Mesendoderm (in vitro differentiated cells): ENCODE results near the gene SPECC1.
A peak's percentile ranks its signal among the peaks of the same experiment; 100 is the strongest.

ENCODE experiments used
- DNase-seq: peaks from one replicate; pipeline ENCODE4 v3.0.0; 2013
- H2AK5ac ChIP-seq: 2 replicates; pipeline ENCODE4 v1.6.1; 2013; ENCODE audit warnings: low read length, inconsistent platforms
- H2BK120ac ChIP-seq: 2 replicates; pipeline ENCODE4 v1.6.1; 2013; ENCODE audit warnings: low read depth, mild to moderate bottlenecking, low read length, moderate library complexity, mixed read lengths
- H2BK15ac ChIP-seq: replicated peaks from 2 replicates; pipeline ENCODE4 v1.6.1; 2013; ENCODE audit warnings: low read depth, mild to moderate bottlenecking, moderate library complexity
- H2BK5ac ChIP-seq: 2 replicates; pipeline ENCODE4 v1.6.1; 2013; ENCODE audit warnings: low read length, inconsistent platforms
- H3K18ac ChIP-seq: 2 replicates; pipeline ENCODE4 v1.6.1; 2013; ENCODE audit warnings: mild to moderate bottlenecking, low read length, mixed read lengths
- H3K23ac ChIP-seq: one replicate; pipeline ENCODE4 v1.6.1; 2013; ENCODE audit warnings: low read length
- H3K27ac ChIP-seq: 2 replicates; pipeline ENCODE4 v1.5.1; 2013; ENCODE audit warnings: low read depth, mild to moderate bottlenecking, inconsistent platforms, low read length, moderate library complexity
- H3K27me3 ChIP-seq: 2 replicates; pipeline ENCODE4 v1.6.1; 2013; ENCODE audit warnings: low read length, control low read depth, mild to moderate bottlenecking, inconsistent platforms; ENCODE audit not compliant: insufficient read depth, poor library complexity
- H3K36me3 ChIP-seq: 2 replicates; pipeline ENCODE4 v1.6.1; 2013; ENCODE audit warnings: low read length, inconsistent platforms; ENCODE audit not compliant: control insufficient read depth, insufficient read depth
- H3K4ac ChIP-seq: one replicate; pipeline ENCODE4 v1.6.1; 2013; ENCODE audit warnings: low read depth, mild to moderate bottlenecking, low read length, moderate library complexity
- H3K4me1 ChIP-seq: 2 replicates; pipeline ENCODE4 v1.6.1; 2013; ENCODE audit warnings: low read depth, low read length, inconsistent platforms; ENCODE audit not compliant: control insufficient read depth
- H3K4me2 ChIP-seq: 2 replicates; pipeline ENCODE4 v1.6.1; 2013; ENCODE audit warnings: low read length
- H3K4me3 ChIP-seq: 2 replicates; pipeline ENCODE4 v1.5.1; 2013; ENCODE audit warnings: mild to moderate bottlenecking, low read length
- H3K56ac ChIP-seq: one replicate; pipeline ENCODE4 v1.6.1; 2013; ENCODE audit warnings: low read length
- H3K79me1 ChIP-seq: 2 replicates; pipeline ENCODE4 v1.6.1; 2013; ENCODE audit warnings: low read length, inconsistent platforms
- H3K79me2 ChIP-seq: 2 replicates; pipeline ENCODE4 v1.6.1; 2013; ENCODE audit warnings: mild to moderate bottlenecking, low read length; ENCODE audit not compliant: control insufficient read depth, insufficient read depth
- H3K9ac ChIP-seq: 2 replicates; pipeline ENCODE4 v1.6.1; 2013; ENCODE audit warnings: low read length, inconsistent platforms
- H4K5ac ChIP-seq: one replicate; pipeline ENCODE4 v1.6.1; 2013; ENCODE audit warnings: low read length
- H4K8ac ChIP-seq: one replicate; pipeline ENCODE4 v1.6.1; 2013; ENCODE audit warnings: low read depth, mild to moderate bottlenecking, control low read depth, low read length, moderate library complexity
- WGBS: extraction: QIAGEN DNeasy Blood & Tissue Kit; methylation state at CpG from one replicate; pipeline ENCODE4 v1.1.7; 2013; ENCODE audit warnings: low lambda C conversion rate, missing lambda C conversion rate; ENCODE audit not compliant: insufficient coverage; ENCODE audit errors: extremely low coverage; 5-methylcytosine and 5-hydroxymethylcytosine counted together

SPECC1 gene

DNA sequence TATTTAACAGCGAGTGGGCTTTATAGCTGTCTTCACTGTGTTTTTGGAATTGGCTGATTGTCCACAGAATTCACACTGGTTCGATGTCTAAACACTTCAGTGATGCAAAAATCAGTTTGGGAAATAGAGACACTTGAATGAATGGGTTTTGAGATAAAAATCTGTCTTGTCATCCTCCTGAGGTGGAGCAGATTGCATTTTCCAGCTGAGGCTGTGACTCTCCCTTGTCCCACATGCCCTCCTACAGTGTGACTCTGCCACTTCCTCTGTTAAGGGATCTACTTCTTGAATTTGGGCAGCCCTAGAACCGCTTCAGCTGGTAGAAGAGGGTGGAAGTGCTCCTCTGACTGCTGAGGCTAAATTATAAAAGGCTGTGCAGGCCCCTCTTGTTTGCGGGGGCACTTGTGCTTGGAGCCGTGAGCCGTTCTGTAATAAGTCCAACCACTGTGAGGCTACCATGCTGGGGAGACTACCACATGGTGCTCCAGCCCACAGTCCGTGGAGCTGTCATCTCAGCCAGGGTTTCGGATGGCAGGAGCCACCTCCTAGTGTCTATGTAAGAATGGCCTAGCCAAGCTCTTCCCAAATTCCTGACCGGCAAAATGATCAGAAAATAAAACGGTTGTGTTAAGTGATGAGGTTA, 175.9 kb downstream of the SPECC1 start:
- Histone ChIP-seq H2BK5ac (no peak overlapping the region), H2BK120ac (no peak overlapping the region), H3K4me2 (no peak overlapping the region), H3K56ac (peak overlapping the region; percentile 15), H3K36me3 (no peaks in the 10 kb centered on the region), H3K79me2 (peaks cover 19% of the 10 kb centered on the region), H3K4me3 (no peak overlapping the region), H4K5ac (no peak overlapping the region), H2BK15ac (no peak overlapping the region), H3K4ac (no peak overlapping the region), H2AK5ac (no peak overlapping the region), H4K8ac (no peak overlapping the region), H3K18ac (peak overlapping the region; percentile 42), H3K4me1 (peaks cover 7% of the 10 kb centered on the region), H3K9ac (no peak overlapping the region), H3K27me3 (no peaks in the 10 kb centered on the region), H3K27ac (peak overlapping the region; percentile 42), H3K79me1 (peaks cover 9% of the 10 kb centered on the region), H3K23ac (no peak overlapping the region)
- DNase-seq, result peak; percentile 88
- no CpG with 5 or more reads among the region's 10 CpGs for WGBS

DNA sequence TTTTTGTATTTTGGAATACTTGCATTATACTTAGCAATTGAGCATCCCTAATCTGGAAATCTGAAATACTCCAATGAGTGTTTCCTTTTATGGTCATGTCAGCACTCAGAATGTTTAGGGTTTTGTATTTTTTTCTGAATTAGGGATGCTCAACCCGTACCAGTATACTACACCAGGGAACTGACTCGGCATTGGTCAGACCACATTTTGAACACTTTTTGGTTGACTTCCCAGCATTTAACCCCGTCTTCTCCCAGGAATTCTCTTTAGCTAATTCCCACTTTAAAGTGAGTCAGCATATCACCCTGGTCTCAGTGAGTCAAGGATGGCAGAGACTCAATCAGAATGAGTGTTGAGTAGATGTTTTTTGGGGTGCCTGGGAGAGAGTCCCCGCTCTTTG, 177.9 kb downstream of the SPECC1 start:
- Histone ChIP-seq H4K8ac (no peak overlapping the region), H3K23ac (no peak overlapping the region), H3K4ac (no peak overlapping the region), H3K4me1 (peaks cover 11% of the 10 kb centered on the region), H3K79me1 (peaks cover 13% of the 10 kb centered on the region), H2BK15ac (no peak overlapping the region), H2BK120ac (no peak overlapping the region), H3K4me3 (no peak overlapping the region), H4K5ac (no peak overlapping the region), H3K18ac (no peak overlapping the region), H3K27me3 (no peaks in the 10 kb centered on the region), H3K9ac (no peak overlapping the region), H3K4me2 (no peak overlapping the region), H3K56ac (no peak overlapping the region), H2BK5ac (no peak overlapping the region), H3K36me3 (no peaks in the 10 kb centered on the region), H2AK5ac (no peak overlapping the region), H3K79me2 (peaks cover 21% of the 10 kb centered on the region), H3K27ac (no peak overlapping the region)
- WGBS, result no CpG with 5 or more reads among the region's 4 CpGs
- DNase-seq, result no peak

GRCh38 chr17:20189302-20189701, 180.1 kb downstream of the SPECC1 start:
- no peak overlapping the region for H2BK5ac ChIP-seq
- no peak overlapping the region for H4K8ac ChIP-seq
- no peak overlapping the region for H3K23ac ChIP-seq
- H3K18ac ChIP-seq, result peak overlapping the region; percentile 7
- peak; percentile 71 for DNase-seq
- no CpG with 5 or more reads among the region's 5 CpGs for WGBS
- no peak overlapping the region for H3K4me2 ChIP-seq
- H4K5ac ChIP-seq, result no peak overlapping the region
- peaks cover 11% of the 10 kb centered on the region for H3K4me1 ChIP-seq
- H3K36me3 ChIP-seq, result no peaks in the 10 kb centered on the region
- H3K27me3 ChIP-seq, result no peaks in the 10 kb centered on the region
- H2BK15ac ChIP-seq, result no peak overlapping the region
- no peak overlapping the region for H2BK120ac ChIP-seq
- no peak overlapping the region for H3K9ac ChIP-seq
- H3K4me3 ChIP-seq, result no peak overlapping the region
- H2AK5ac ChIP-seq, result no peak overlapping the region
- peaks cover 13% of the 10 kb centered on the region for H3K79me1 ChIP-seq
- no peak overlapping the region for H3K4ac ChIP-seq
- H3K79me2 ChIP-seq, result peaks cover 20% of the 10 kb centered on the region
- H3K56ac ChIP-seq, result no peak overlapping the region
- H3K27ac ChIP-seq, result no peak overlapping the region

DNA sequence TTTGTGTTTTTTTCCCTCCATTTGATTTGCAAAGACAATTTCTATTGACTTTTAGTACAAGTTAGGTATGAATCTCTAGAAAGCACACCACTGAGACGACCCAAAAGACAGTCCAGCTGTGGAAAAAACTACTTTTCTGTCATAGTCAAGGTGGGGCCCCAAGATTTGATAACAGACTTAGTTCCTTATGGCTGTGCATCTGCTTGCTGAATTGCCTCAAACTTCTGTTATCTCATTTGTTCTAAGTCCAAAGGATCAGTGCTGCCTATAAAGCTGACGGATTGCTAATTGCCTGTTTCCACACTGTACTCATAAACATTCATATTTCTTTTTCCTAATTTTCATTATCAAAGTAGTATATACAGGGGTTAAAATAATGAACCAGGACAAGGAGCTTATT, 180.8 kb downstream of the SPECC1 start:
- Histone ChIP-seq H3K27ac (no peak overlapping the region), H2BK120ac (no peak overlapping the region), H3K4me2 (no peak overlapping the region), H3K9ac (no peak overlapping the region), H3K79me2 (peaks cover 20% of the 10 kb centered on the region), H3K4me1 (peaks cover 9% of the 10 kb centered on the region), H3K36me3 (no peaks in the 10 kb centered on the region), H4K5ac (no peak overlapping the region), H3K56ac (no peak overlapping the region), H3K79me1 (peaks cover 13% of the 10 kb centered on the region), H4K8ac (no peak overlapping the region), H2BK15ac (no peak overlapping the region), H3K4ac (no peak overlapping the region), H2BK5ac (no peak overlapping the region), H3K18ac (no peak overlapping the region), H2AK5ac (no peak overlapping the region), H3K4me3 (no peak overlapping the region), H3K27me3 (no peaks in the 10 kb centered on the region), H3K23ac (no peak overlapping the region)
- no CpG with 5 or more reads among the region's 2 CpGs for WGBS
- no peak for DNase-seq

GRCh38 chr17:20190605-20191004, 181.4 kb downstream of the SPECC1 start:
- H3K79me2 ChIP-seq, result peaks cover 16% of the 10 kb centered on the region
- H2BK120ac ChIP-seq, result no peak overlapping the region

GRCh38 chr17:20191056-20191455, 181.9 kb downstream of the SPECC1 start:
- WGBS, result no CpG with 5 or more reads among the region's 3 CpGs
- no peak for DNase-seq

More at GRCh38 chr17:20190605-20191004, 181.4 kb downstream of the SPECC1 start:
- Histone ChIP-seq H3K9ac (no peak overlapping the region), H3K4ac (no peak overlapping the region), H3K27ac (no peak overlapping the region), H2BK5ac (no peak overlapping the region), H3K23ac (no peak overlapping the region), H3K27me3 (no peaks in the 10 kb centered on the region), H2BK15ac (no peak overlapping the region), H3K18ac (no peak overlapping the region), H3K79me1 (peaks cover 13% of the 10 kb centered on the region), H3K56ac (no peak overlapping the region), H3K4me3 (no peak overlapping the region), H3K36me3 (no peaks in the 10 kb centered on the region), H3K4me2 (no peak overlapping the region), H4K8ac (no peak overlapping the region), H3K4me1 (peaks cover 6% of the 10 kb centered on the region), H4K5ac (no peak overlapping the region), H2AK5ac (no peak overlapping the region)
- no CpG with 5 or more reads among the region's 3 CpGs for WGBS
- DNase-seq, result no peak

More at GRCh38 chr17:20191056-20191455, 181.9 kb downstream of the SPECC1 start:
- Histone ChIP-seq H2BK5ac (no peak overlapping the region), H3K36me3 (no peaks in the 10 kb centered on the region), H2BK15ac (no peak overlapping the region), H4K8ac (no peak overlapping the region), H4K5ac (no peak overlapping the region), H3K18ac (no peak overlapping the region), H3K27me3 (no peaks in the 10 kb centered on the region), H3K79me1 (peaks cover 13% of the 10 kb centered on the region), H3K23ac (no peak overlapping the region), H3K56ac (no peak overlapping the region), H3K4me3 (no peak overlapping the region), H3K4me1 (peaks cover 6% of the 10 kb centered on the region), H2AK5ac (no peak overlapping the region), H3K9ac (no peak overlapping the region), H3K4me2 (no peak overlapping the region), H3K27ac (no peak overlapping the region), H3K4ac (no peak overlapping the region), H3K79me2 (peaks cover 16% of the 10 kb centered on the region), H2BK120ac (no peak overlapping the region)
